Lower leg skin (tissue), 4 donors: Measurements from ENCODE around the gene SLC9A7. TPM values are rescaled to one million over a fixed set of nuclear protein-coding genes. Genes with fewer than 3 reads are reported as not detected.

ENCODE experiments used
- DNase-seq, 2 donors: peaks; one replicate each; pipeline ENCODE4 v3.0.0-alpha.2; 2019; ENCODE audit warnings: low spot score in 2 of 2
- H3K4me3 ChIP-seq: fragments of 200-600 bp; sonication (generic); 2 replicates; pipeline ENCODE4 v1.5.1; 2017; ENCODE audit warnings: mild to moderate bottlenecking, low read depth; ENCODE audit not compliant: poor library complexity, severe bottlenecking
- POLR2A ChIP-seq, 2 donors: fragments of 450-650 bp; IDR thresholded peaks; one replicate each; pipeline ENCODE4 v1.6.1; 2016 to 2017; ENCODE audit warnings: antibody characterized with exemption in 2 of 2, mild to moderate bottlenecking in 1 of 2, moderate library complexity in 1 of 2
- WGBS, 2 donors: methylation state at CpG; one replicate each; pipeline ENCODE4 v1.1.5; 2018; 5-methylcytosine and 5-hydroxymethylcytosine counted together
- intact Hi-C: fragments of 100-400 bp; cut with DNase I; formaldehyde crosslinking; loops from one replicate; pipeline ENCODE4 v1.15.0; 2023; ENCODE audit warnings: low total_unique reads
- total RNA-seq, 4 donors: library from RNA; depleted of rRNA; stranded (reverse); fragments of >200 nt; gene quantifications; one replicate each; pipeline ENCODE4 v1.1.0, GENCODE V29; 2016
- TF ChIP-seq, protein P1 (sequence below), 3 donors: fragments of 450-650 bp; IDR thresholded peaks; one replicate each; pipeline ENCODE4 v1.5.1; 2016; ENCODE audit warnings: antibody characterized with exemption in 3 of 3, mild to moderate bottlenecking in 3 of 3, moderate library complexity in 2 of 3

Gene SLC9A7
- total RNA-seq, 4 donors from 2014 or later, result 3.6 to 10.0 (median 6.8) TPM

DNA sequence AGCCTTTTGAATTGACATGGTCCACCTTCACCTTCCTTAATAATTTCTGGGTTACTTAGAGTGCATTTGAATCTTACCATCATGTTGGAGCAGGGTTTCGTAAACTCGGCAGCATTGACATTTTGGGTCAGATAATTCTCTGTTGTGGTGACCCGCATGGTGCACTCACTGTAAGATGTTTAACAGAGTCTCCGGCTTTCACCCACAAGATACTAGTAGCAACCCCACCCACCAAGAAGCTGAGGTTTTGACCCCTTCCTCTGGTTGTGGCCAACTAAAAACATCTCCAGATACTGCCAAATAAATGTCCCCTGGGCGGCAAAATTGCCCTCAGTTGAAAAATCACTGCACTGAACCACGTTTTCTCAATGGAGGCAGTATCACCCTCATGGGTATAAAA, 122.7 kb downstream of the SLC9A7 start:
- DNase-seq, result no peak
- intact Hi-C loops, result no loop called here
- no peak overlapping the region for H3K4me3 ChIP-seq
- 65 to 80% methylated on average over 6 of the region's 6 CpGs for WGBS, 2 donors
- TF ChIP-seq, protein P1, sequence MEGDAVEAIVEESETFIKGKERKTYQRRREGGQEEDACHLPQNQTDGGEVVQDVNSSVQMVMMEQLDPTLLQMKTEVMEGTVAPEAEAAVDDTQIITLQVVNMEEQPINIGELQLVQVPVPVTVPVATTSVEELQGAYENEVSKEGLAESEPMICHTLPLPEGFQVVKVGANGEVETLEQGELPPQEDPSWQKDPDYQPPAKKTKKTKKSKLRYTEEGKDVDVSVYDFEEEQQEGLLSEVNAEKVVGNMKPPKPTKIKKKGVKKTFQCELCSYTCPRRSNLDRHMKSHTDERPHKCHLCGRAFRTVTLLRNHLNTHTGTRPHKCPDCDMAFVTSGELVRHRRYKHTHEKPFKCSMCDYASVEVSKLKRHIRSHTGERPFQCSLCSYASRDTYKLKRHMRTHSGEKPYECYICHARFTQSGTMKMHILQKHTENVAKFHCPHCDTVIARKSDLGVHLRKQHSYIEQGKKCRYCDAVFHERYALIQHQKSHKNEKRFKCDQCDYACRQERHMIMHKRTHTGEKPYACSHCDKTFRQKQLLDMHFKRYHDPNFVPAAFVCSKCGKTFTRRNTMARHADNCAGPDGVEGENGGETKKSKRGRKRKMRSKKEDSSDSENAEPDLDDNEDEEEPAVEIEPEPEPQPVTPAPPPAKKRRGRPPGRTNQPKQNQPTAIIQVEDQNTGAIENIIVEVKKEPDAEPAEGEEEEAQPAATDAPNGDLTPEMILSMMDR (IDR thresholded peaks at IDR 0.05), result no peak
- no peak for TF ChIP-seq POLR2A (IDR thresholded peaks at IDR 0.05)

DNA sequence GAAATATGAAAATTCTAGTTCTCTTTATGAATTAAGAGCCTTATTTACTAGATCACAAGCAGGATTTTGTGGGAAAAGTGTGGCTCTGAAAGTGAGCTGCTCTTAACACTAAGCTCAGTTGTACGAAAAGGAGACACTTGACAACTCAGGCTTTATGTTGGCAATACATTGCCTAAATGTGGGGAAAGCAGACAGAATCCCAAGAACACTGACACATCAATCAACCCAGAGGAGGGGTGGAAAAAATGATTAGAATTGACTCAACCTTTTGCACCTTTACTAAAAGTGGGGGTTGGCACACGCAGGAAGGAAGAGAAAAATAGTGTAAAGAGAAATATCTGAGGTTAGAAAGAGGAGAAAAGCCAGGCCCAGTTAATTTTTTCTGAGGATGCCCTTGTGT, 123.7 kb downstream of the SLC9A7 start:
- WGBS, 2 donors, result 69 to 78% methylated on average over 2 of the region's 2 CpGs
- intact Hi-C loops, result no loop called here
- no peak for DNase-seq
- no peak for TF ChIP-seq POLR2A (IDR thresholded peaks at IDR 0.05)
- TF ChIP-seq, protein P1 (IDR thresholded peaks at IDR 0.05), result no peak
- H3K4me3 ChIP-seq, result no peak overlapping the region

DNA sequence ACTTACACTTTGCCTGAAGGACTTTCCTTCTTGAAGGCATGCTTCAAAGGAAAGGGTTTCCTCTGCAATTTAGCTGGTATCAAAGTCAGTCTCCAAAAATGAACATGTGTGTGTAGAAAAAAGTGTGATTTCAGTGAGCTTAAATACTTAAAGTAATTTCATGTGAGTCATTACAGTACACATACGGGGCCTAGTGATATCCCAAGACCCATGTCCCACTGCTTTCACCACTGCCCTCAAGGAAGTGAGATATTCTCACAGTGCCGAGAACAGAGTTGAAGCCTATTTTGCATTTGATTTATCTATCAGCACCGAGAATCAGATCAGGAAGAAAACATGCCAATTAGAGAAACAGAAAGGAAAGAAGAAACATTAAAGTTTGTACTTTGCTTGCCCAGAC, 124.3 kb downstream of the SLC9A7 start:
- intact Hi-C loops, result no loop called here
- no peak for TF ChIP-seq POLR2A (IDR thresholded peaks at IDR 0.05)
- TF ChIP-seq, protein P1 (IDR thresholded peaks at IDR 0.05), result no peak
- DNase-seq, result no peak

DNA sequence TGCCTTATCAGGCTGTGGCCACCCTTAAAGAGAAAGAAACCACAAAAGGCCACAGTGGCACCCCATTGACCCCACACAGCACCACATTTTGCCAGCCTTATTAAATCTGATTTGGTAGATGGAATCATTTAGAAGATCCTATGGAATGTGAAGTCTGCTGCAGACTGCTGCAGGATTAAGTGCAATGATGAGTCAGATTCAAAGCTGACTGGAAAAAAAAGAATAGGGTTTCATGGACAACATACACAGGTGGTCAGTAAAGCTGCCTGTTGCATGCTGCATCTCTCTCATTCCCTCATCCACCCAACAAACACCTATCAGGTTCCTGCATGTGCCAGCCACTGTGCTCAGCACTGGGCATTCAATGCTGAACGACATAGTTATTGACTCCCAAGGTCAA, 128.8 kb downstream of the SLC9A7 start:
- intact Hi-C loops, result no loop called here
- WGBS, 2 donors, result 67 to 86% methylated on average over 1 of the region's 1 CpG
- DNase-seq, result no peak
- no peak for TF ChIP-seq POLR2A (IDR thresholded peaks at IDR 0.05)
- TF ChIP-seq, protein P1 (IDR thresholded peaks at IDR 0.05), result no peak
- no peak overlapping the region for H3K4me3 ChIP-seq

More for the DNA sequence above, 124.3 kb downstream of the SLC9A7 start:
- 14 to 37% methylated on average over 3 of the region's 3 CpGs for WGBS, 2 donors
- no peak overlapping the region for H3K4me3 ChIP-seq

DNA sequence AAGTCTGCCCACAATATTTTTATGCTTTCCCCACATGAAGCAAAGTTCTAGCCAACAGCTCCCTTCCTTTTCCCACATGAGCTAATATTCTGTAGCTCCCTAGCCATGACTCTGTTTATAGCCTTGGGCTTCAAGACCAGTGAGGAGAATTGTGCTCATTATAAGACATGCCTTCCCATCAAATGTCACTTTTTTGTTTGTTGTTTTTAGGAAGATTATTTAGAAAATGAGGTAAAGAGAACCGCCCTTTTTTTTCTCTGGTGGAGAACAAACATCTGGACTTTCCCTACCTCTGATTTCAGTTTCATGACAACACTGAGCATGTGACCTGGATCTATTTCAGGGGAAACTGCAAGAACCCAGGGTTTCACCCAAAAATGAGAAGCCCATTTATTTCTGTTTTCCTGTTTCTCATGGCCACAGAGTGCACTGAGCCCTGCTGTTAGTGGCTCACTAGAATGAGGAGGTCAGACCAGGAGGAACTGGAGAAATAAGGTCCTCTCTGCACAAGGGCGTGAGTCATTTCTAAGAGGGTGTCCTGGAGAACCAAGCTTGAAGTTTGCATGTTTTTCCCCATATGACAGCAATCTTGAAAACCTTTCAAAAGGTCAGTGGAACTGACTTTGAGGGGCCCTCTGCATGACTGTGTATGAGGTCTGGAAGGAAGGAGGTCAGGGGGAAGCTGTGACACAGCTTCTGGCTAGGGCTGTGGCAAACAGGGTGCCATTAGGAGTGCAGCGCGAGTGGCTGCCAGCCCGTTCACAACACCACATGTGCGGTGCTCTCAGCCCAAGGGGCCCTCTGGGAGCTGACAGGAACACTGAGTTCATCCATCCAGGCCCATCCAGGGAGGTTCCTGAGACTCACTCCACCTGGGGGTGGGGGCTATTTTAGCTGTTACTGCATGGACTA, 130.2 kb downstream of the SLC9A7 start:
- 28 to 51% methylated on average over 6 of the region's 6 CpGs for whole genome bisulfite sequencing, 2 donors
- intact Hi-C loops, result no loop called here
- peak; percentile 74 to 91 for DNase-seq
- no peak for TF ChIP-seq POLR2A (IDR thresholded peaks at IDR 0.05)
- TF ChIP-seq, protein P1 (IDR thresholded peaks at IDR 0.05), result no peak
- no peak overlapping the region for H3K4me3 ChIP-seq
